IMR-90 (cell line): ENCODE data around the gene NUBPL. TPM values are rescaled to one million over a fixed set of nuclear protein-coding genes. Genes with fewer than 3 reads are reported as not detected.

Experiments used
- ATAC-seq: fragments of 200-7000 bp; cut with Tn5 transposase; 2 replicates; pipeline ENCODE4 v1.9.1; 2020; ENCODE audit warnings: low read depth, mild to moderate bottlenecking, moderate library complexity
- BruUV-seq: library from RNA; stranded (reverse); fragments of 400-500 nt; replicated peaks from 2 replicates; lab custom pipeline; 2021; lab: Mats Ljungman, UMichigan
- CTCF ChIA-PET: fragments of 300-600 bp; formaldehyde crosslinking; extraction: SDS; loops from one replicate; lab custom pipeline; 2021; ENCODE audit warnings: antibody characterized with exemption; lab: Yijun Ruan, JAX
- POLR2A ChIA-PET: fragments of 300-600 bp; sonication (Branson Sonifier 250); formaldehyde crosslinking; loops from one replicate; lab custom pipeline; 2022; ENCODE audit warnings: antibody characterized with exemption; ENCODE audit not compliant: unreplicated experiment; lab: Charles Lee
- DNase-seq: peaks from one replicate; pipeline ENCODE4 v3.0.0; 2013
- H2AFZ ChIP-seq: replicated peaks from 2 replicates; pipeline ENCODE3; 2013; ENCODE audit warnings: low read length, mild to moderate bottlenecking; ENCODE audit not compliant: poor library complexity
- H2AK5ac ChIP-seq: 2 replicates; pipeline ENCODE4 v1.6.1; 2013; ENCODE audit warnings: low read depth, low read length, inconsistent platforms
- H2AK9ac ChIP-seq: replicated peaks from 2 replicates; pipeline ENCODE3; 2013; ENCODE audit warnings: mild to moderate bottlenecking, low read depth, low read length, moderate library complexity; ENCODE audit not compliant: poor library complexity
- H2BK120ac ChIP-seq: 2 replicates; pipeline ENCODE4 v1.6.1; 2013; ENCODE audit warnings: low read depth, low read length, inconsistent platforms
- H2BK15ac ChIP-seq: 3 replicates; pipeline ENCODE4 v1.6.1; 2013; ENCODE audit warnings: low read depth, low read length, inconsistent platforms
- H2BK20ac ChIP-seq: 2 replicates; pipeline ENCODE4 v1.6.1; 2013; ENCODE audit warnings: low read depth, mild to moderate bottlenecking, inconsistent platforms, low read length, moderate library complexity
- H2BK5ac ChIP-seq: 2 replicates; pipeline ENCODE4 v1.6.1; 2013; ENCODE audit warnings: mild to moderate bottlenecking, low read depth, low read length, inconsistent platforms; ENCODE audit not compliant: poor library complexity, severe bottlenecking
- H3K14ac ChIP-seq: replicated peaks from 2 replicates; pipeline ENCODE4 v1.6.1; 2013; ENCODE audit warnings: low read depth, low read length, inconsistent platforms
- H3K18ac ChIP-seq: 2 replicates; pipeline ENCODE4 v1.6.1; 2013; ENCODE audit warnings: low read depth, low read length, control low read depth
- H3K23ac ChIP-seq: 2 replicates; pipeline ENCODE4 v1.6.1; 2013; ENCODE audit warnings: low read depth, low read length, inconsistent platforms
- H3K27ac ChIP-seq: 2 replicates; pipeline ENCODE4 v1.5.1; 2013; ENCODE audit warnings: mild to moderate bottlenecking, control low read depth, low read length; ENCODE audit not compliant: insufficient read depth
- H3K27me3 ChIP-seq: 2 replicates; pipeline ENCODE4 v1.6.1; 2013; ENCODE audit warnings: low read length; ENCODE audit not compliant: control insufficient read depth, insufficient read depth
- H3K36me3 ChIP-seq: 2 replicates; pipeline ENCODE4 v1.6.1; 2013; ENCODE audit warnings: low read length, mixed read lengths; ENCODE audit not compliant: control insufficient read depth, insufficient read depth
- H3K4ac ChIP-seq: 2 replicates; pipeline ENCODE4 v1.6.1; 2013; ENCODE audit warnings: low read depth, low read length, inconsistent platforms
- H3K4me1 ChIP-seq: 2 replicates; pipeline ENCODE4 v1.6.1; 2013; ENCODE audit warnings: low read length, mixed read lengths; ENCODE audit not compliant: control insufficient read depth, insufficient read depth
- H3K4me2 ChIP-seq: 2 replicates; pipeline ENCODE4 v1.6.1; 2013; ENCODE audit warnings: low read depth, mild to moderate bottlenecking, control low read depth, low read length, moderate library complexity
- H3K4me3 ChIP-seq: 2 replicates; pipeline ENCODE4 v1.5.1; 2013; ENCODE audit warnings: low read depth, mild to moderate bottlenecking, control low read depth, low read length, moderate library complexity; ENCODE audit not compliant: insufficient read depth
- H3K56ac ChIP-seq: 2 replicates; pipeline ENCODE4 v1.6.1; 2013; ENCODE audit warnings: low read length, inconsistent platforms; ENCODE audit not compliant: insufficient read depth; ENCODE audit errors: extremely low read depth
- H3K79me1 ChIP-seq, 2 experiments: 2 replicates each; pipeline ENCODE4 v1.6.1; 2013; ENCODE audit warnings: low read length in 2 of 2, inconsistent platforms in 1 of 2, low read depth in 1 of 2
- H3K9ac ChIP-seq: 2 replicates; pipeline ENCODE4 v1.6.1; 2013; ENCODE audit warnings: low read depth, low read length, control low read depth
- H3K9me1 ChIP-seq: 2 replicates; pipeline ENCODE4 v1.6.1; 2013; ENCODE audit warnings: low read length, inconsistent platforms; ENCODE audit not compliant: insufficient read depth
- H3K9me3 ChIP-seq: 2 replicates; pipeline ENCODE4 v1.6.1; 2013; ENCODE audit warnings: low read length; ENCODE audit not compliant: control insufficient read depth, insufficient read depth
- H4K20me1 ChIP-seq: 2 replicates; pipeline ENCODE4 v1.6.1; 2013; ENCODE audit warnings: low read length, inconsistent platforms; ENCODE audit not compliant: insufficient read depth
- H4K5ac ChIP-seq: 2 replicates; pipeline ENCODE4 v1.6.1; 2013; ENCODE audit warnings: mild to moderate bottlenecking, low read depth, low read length, control low read depth
- H4K8ac ChIP-seq, 2 experiments: 2 replicates each; pipeline ENCODE4 v1.6.1; 2013; ENCODE audit warnings: low read depth in 2 of 2, low read length in 2 of 2, control low read depth in 1 of 2, inconsistent platforms in 1 of 2
- H4K91ac ChIP-seq: 2 replicates; pipeline ENCODE4 v1.6.1; 2013; ENCODE audit warnings: low read depth, low read length, inconsistent platforms; ENCODE audit not compliant: insufficient read depth
- CEBPB ChIP-seq: IDR thresholded peaks from 2 replicates; pipeline ENCODE4 v1.6.1; 2012; ENCODE audit warnings: low read depth, low read length, improper control_type of control experiment
- RCOR1 ChIP-seq: IDR thresholded peaks from 2 replicates; pipeline ENCODE4 v1.6.1; 2012; ENCODE audit warnings: mild to moderate bottlenecking, low read length, improper control_type of control experiment; ENCODE audit not compliant: insufficient replicate concordance
- WGBS, 2 experiments: methylation state at CpG; one replicate each; pipeline versions ENCODE4 v1.1.5 to v1.1.7; 2013; ENCODE audit warnings: missing lambda C conversion rate in 2 of 2; ENCODE audit not compliant: insufficient read length in 1 of 2; ENCODE audit errors: extremely low coverage in 2 of 2; 5-methylcytosine and 5-hydroxymethylcytosine counted together
- dilution Hi-C: fragments of 300-500 bp; cut with HindIII; formaldehyde crosslinking; loops from one replicate; pipeline ENCODE4 v1.14.3; 2018; ENCODE audit warnings: low sequenced_read_pairs; ENCODE audit not compliant: unreplicated experiment
- in situ Hi-C: fragments of 300-500 bp; cut with MboI; formaldehyde crosslinking; loops from 3 replicates; pipeline ENCODE4 v1.14.3; 2019; ENCODE audit warnings: low sequenced_read_pairs, inconsistent platforms, mixed read lengths
- intact Hi-C: fragments of 100-400 bp; cut with micrococcal nuclease; formaldehyde crosslinking; loops from 2 replicates; pipeline ENCODE4 v1.10.0; 2022
- polyA plus RNA-seq, 3 experiments: library from polyadenylated mRNA; depleted of rRNA; stranded (reverse); fragments of >200 nt; gene quantifications; 2 replicates each; pipeline ENCODE4 v1.2.3, GENCODE V29; 2012; ENCODE audit warnings: low replicate concordance in 1 of 3
- total RNA-seq: library from RNA; depleted of rRNA; stranded (reverse); fragments of >200 nt; gene quantifications from 2 replicates; pipeline ENCODE4 v1.2.3, GENCODE V29; 2012

NUBPL gene
- total and polyA plus RNA-seq, 2 of the 4 experiments (the other 2 are of a cell fraction), result 5.4 to 11.5 TPM

DNA sequence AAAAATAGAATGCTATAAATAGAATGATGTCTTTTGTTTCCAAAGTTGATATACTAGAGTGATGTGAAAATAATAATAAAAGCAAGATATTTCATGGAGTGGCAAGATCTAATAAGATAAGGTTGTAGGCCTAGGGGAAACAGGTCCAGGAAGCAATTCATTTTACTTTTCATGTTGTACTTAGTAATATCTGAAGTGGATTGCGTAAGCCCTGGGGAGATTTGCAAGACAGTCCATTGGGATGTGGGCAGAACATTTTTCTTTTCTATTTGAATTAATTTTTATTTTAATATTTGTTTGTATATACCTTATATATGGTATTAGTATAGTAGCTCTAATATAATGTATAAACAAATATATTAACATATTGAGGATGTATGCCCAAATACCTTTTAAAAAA, 7.5 kb downstream of the NUBPL start:
- H3K4me2 ChIP-seq, result no peak overlapping the region

More for the DNA sequence above, 7.5 kb downstream of the NUBPL start:
- DNase-seq (peak; percentile 61), ATAC-seq (peak; percentile 55)
- H3K27ac ChIP-seq, result no peak overlapping the region
- no TSS peak for BruUV-seq
- H4K20me1 ChIP-seq, result no peaks in the 10 kb centered on the region
- H2BK20ac ChIP-seq, result no peak overlapping the region
- H2BK120ac ChIP-seq, result no peak overlapping the region; the same call in 1 of the 2 replicates
- peak overlapping the region; percentile 80 for H3K23ac ChIP-seq
- no peak overlapping the region for H2BK15ac ChIP-seq
- no peak overlapping the region for H4K91ac ChIP-seq
- no peaks in the 10 kb centered on the region for H3K9me1 ChIP-seq
- H3K27me3 ChIP-seq, result no peaks in the 10 kb centered on the region
- no peak overlapping the region for H3K9ac ChIP-seq
- no peak overlapping the region; a peak in 1 of 4 replicates for H4K8ac ChIP-seq
- no CpG with 5 or more reads among the region's 1 CpG for WGBS, 2 experiments
- H2BK5ac ChIP-seq, result peak overlapping the region; percentile 91
- intact Hi-C loops (loop anchor here (10.0 kb wide), 1 partner anchor 896 kb away; no protein-coding TSS in a partner anchor), dilution Hi-C loops (no loop called here), in situ Hi-C loops (no loop called here)
- no peak overlapping the region for H3K14ac ChIP-seq
- no peak overlapping the region for H3K56ac ChIP-seq
- H3K4ac ChIP-seq, result no peak overlapping the region; the same call in 1 of the 2 replicates
- no peak overlapping the region for H2AK9ac ChIP-seq
- H3K36me3 ChIP-seq, result no peaks in the 10 kb centered on the region; the same call in 1 of the 2 replicates
- no peak overlapping the region for H3K4me3 ChIP-seq
- no peak overlapping the region for H2AK5ac ChIP-seq
- peak; percentile 97 for TF ChIP-seq CEBPB
- TF ChIP-seq RCOR1, result no peak
- H3K18ac ChIP-seq, result no peak overlapping the region
- CTCF ChIA-PET, result no interaction called here
- no peak overlapping the region for H4K5ac ChIP-seq
- no peak overlapping the region for H2AFZ ChIP-seq
- no peaks in the 10 kb centered on the region; a peak in 2 of 4 replicates for H3K79me1 ChIP-seq
- POLR2A ChIA-PET, result no interaction called here
- H3K9me3 ChIP-seq, result no peaks in the 10 kb centered on the region
- peaks cover 9% of the 10 kb centered on the region for H3K4me1 ChIP-seq
